Measurements from ENCODE around the gene C1QTNF5. TPM values are rescaled to one million over a fixed set of nuclear protein-coding genes. Genes with fewer than 3 reads are reported as not detected.

Gene C1QTNF5
- total RNA-seq, 1 experiment from 2014 or later = not detected

DNA sequence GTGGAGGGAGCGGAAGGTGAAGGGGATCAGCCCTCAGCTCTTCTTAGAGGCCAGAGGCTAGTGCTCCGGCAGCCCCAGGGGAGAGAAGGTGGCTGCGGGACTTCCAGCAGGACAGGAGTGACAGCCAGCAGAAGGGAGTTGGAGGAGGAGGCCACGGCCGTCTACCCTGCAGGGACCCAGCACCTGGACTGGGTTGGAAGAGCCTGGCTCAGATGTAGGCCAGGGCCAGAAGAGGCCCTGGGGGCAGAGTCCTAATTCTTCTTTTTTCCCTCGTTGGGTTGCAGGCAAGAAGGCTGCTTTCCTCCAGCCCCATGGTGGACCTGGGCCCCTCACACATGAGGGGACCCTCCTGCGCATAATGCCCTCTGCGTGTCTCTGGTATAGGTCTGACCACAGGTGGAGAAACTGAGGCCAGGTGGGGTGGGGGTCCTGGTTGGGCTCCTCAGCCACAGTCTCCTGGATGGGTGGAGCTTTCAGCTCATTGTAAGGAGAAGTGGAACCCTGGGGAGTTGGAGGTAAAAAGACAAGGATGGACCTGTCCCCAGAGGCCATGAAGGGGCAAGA lies 21.5 kb downstream of the C1QTNF5 start:
- Histone ChIP-seq H4K20me1 (ENCODE audit: insufficient read depth) (no peaks in the 10 kb centered on the region), H3K79me2 (ENCODE audit: insufficient read depth, low read length) (no peaks in the 10 kb centered on the region; the same call in 1 of the 2 replicates), H3K9ac (ENCODE audit: low read length) (no peak overlapping the region), H3K9me2 (ENCODE audit: insufficient read depth) (no peaks in the 10 kb centered on the region), H2AFZ (ENCODE audit: low read depth, low read length, poor library complexity, severe bottlenecking) (no peak overlapping the region), H3K36me3 (ENCODE audit: control insufficient read depth in 1 of 2, insufficient read depth in 2 of 2, low read length in 2 of 2) (peaks cover 0 to 4% of the 10 kb centered on the region in 2 experiments; a peak in 1 of 4 replicates), H3K4me2 (ENCODE audit: low read length) (no peak overlapping the region), H3K27ac (ENCODE audit: low read depth, low read length) (no peak overlapping the region), H3K4me3 (replicated peaks in 1 of 2; ENCODE audit: low read depth in 1 of 2, low read length in 2 of 2) (no peak overlapping the region), H3K9me3 (ENCODE audit: control insufficient read depth in 1 of 2, insufficient read depth in 1 of 2, low read depth in 1 of 2, low read length in 2 of 2) (no peaks in the 10 kb centered on the region), H3K4me1 (ENCODE audit: control insufficient read depth in 1 of 2, insufficient read depth in 2 of 2, low read length in 2 of 2) (peaks cover 16 to 45% of the 10 kb centered on the region in 2 experiments), H3K27me3 (ENCODE audit: insufficient read depth, low read length) (no peaks in the 10 kb centered on the region)
- no TSS peak for BruUV-seq (replicated peaks)
- ATAC-seq (no peak), DNase-seq (ENCODE audit: low read depth, low spot score) (no peak)
- ChIA-PET RAD21 (ENCODE audit: low non-redundant PET in 1 of 2, low total read pairs in 2 of 2, uncharacterized antibody in 2 of 2, unreplicated experiment in 2 of 2) (no interaction called here), POLR2A (no interaction called here), CTCF (interaction anchor here (0.9 to 1.2 kb wide), 2 partner anchors 21 to 37 kb away, joined by 3 read pairs; no protein-coding TSS in a partner anchor)
- TF ChIP-seq POLR2A (IDR thresholded peaks at IDR 0.05; ENCODE audit: borderline replicate concordance, extremely low read depth, insufficient read depth, insufficient read length) (no peak), SRF (IDR thresholded peaks at IDR 0.05; ENCODE audit: low read depth) (no peak), SIN3A (IDR thresholded peaks at IDR 0.05; ENCODE audit: low read depth) (no peak), RAD21 (IDR thresholded peaks at IDR 0.05; ENCODE audit: low read depth) (no peak), POLR2AphosphoS5 (IDR thresholded peaks at IDR 0.05; ENCODE audit: low read depth, low read length) (no peak), EZH2phosphoT487 (IDR thresholded peaks at IDR 0.05; ENCODE audit: borderline replicate concordance) (no peak), JUND (IDR thresholded peaks at IDR 0.05) (no peak), EZH2 (IDR thresholded peaks at IDR 0.05) (no peak), TCF7L2 (IDR thresholded peaks at IDR 0.05; ENCODE audit: borderline replicate concordance, extremely low read depth, insufficient read depth, insufficient read length) (no peak), ZBTB33 (IDR thresholded peaks at IDR 0.05; ENCODE audit: extremely low read depth, insufficient replicate concordance, low read length) (no peak), ATF3 (IDR thresholded peaks at IDR 0.05) (no peak), EGR1 (IDR thresholded peaks at IDR 0.05; ENCODE audit: low read depth) (no peak), YY1 (IDR thresholded peaks at IDR 0.05; ENCODE audit: extremely low read depth, insufficient replicate concordance, low read depth, low read length) (no peak), ZFX (IDR thresholded peaks at IDR 0.05) (no peak)
- TF ChIP-seq, protein P1, sequence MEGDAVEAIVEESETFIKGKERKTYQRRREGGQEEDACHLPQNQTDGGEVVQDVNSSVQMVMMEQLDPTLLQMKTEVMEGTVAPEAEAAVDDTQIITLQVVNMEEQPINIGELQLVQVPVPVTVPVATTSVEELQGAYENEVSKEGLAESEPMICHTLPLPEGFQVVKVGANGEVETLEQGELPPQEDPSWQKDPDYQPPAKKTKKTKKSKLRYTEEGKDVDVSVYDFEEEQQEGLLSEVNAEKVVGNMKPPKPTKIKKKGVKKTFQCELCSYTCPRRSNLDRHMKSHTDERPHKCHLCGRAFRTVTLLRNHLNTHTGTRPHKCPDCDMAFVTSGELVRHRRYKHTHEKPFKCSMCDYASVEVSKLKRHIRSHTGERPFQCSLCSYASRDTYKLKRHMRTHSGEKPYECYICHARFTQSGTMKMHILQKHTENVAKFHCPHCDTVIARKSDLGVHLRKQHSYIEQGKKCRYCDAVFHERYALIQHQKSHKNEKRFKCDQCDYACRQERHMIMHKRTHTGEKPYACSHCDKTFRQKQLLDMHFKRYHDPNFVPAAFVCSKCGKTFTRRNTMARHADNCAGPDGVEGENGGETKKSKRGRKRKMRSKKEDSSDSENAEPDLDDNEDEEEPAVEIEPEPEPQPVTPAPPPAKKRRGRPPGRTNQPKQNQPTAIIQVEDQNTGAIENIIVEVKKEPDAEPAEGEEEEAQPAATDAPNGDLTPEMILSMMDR (IDR thresholded peaks at IDR 0.05 in 2 of 3, conservative IDR thresholded peaks at IDR 0.05 in 1 of 3; ENCODE audit: borderline replicate concordance in 1 of 3, insufficient read depth in 1 of 3, low read depth in 2 of 3, low read length in 2 of 3) = no peak
- TF ChIP-seq, protein P2, sequence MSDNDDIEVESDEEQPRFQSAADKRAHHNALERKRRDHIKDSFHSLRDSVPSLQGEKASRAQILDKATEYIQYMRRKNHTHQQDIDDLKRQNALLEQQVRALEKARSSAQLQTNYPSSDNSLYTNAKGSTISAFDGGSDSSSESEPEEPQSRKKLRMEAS (IDR thresholded peaks at IDR 0.05) = no peak
- TF ChIP-seq, protein P3, sequence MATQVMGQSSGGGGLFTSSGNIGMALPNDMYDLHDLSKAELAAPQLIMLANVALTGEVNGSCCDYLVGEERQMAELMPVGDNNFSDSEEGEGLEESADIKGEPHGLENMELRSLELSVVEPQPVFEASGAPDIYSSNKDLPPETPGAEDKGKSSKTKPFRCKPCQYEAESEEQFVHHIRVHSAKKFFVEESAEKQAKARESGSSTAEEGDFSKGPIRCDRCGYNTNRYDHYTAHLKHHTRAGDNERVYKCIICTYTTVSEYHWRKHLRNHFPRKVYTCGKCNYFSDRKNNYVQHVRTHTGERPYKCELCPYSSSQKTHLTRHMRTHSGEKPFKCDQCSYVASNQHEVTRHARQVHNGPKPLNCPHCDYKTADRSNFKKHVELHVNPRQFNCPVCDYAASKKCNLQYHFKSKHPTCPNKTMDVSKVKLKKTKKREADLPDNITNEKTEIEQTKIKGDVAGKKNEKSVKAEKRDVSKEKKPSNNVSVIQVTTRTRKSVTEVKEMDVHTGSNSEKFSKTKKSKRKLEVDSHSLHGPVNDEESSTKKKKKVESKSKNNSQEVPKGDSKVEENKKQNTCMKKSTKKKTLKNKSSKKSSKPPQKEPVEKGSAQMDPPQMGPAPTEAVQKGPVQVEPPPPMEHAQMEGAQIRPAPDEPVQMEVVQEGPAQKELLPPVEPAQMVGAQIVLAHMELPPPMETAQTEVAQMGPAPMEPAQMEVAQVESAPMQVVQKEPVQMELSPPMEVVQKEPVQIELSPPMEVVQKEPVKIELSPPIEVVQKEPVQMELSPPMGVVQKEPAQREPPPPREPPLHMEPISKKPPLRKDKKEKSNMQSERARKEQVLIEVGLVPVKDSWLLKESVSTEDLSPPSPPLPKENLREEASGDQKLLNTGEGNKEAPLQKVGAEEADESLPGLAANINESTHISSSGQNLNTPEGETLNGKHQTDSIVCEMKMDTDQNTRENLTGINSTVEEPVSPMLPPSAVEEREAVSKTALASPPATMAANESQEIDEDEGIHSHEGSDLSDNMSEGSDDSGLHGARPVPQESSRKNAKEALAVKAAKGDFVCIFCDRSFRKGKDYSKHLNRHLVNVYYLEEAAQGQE (IDR thresholded peaks at IDR 0.05; ENCODE audit: low read depth) = no peak
- intact Hi-C loops (cut with micrococcal nuclease) = no loop called here
